Dedifferentiated amniotic fluid mesenchymal stem cell (primary cell): ENCODE results near the gene NBEA.
"Not testable (repeated sequence)": the region's sequence is repeated elsewhere in the genome, so short reads cannot be mapped to it uniquely, and the experiment has no call there.

Experiments used
- DNase-seq: peaks from one replicate; pipeline ENCODE4 v3.0.0-alpha.2; 2016; ENCODE audit errors: extremely low spot score

Gene NBEA

GRCh38 chr13:34941835-34942731 is at the start of gene NBEA:
NBEA (plus strand) TSS chr13:34942270; CDS start chr13:34942821, 551 bp downstream.
- peak; percentile 20 for DNase-seq

- no peak for DNase-seq
These were observed 47.3 kb upstream of the NBEA start for GRCh38 chr13:34894756-34895155.

- DNase-seq: no peak
These were observed 44.9 kb upstream of the NBEA start for GRCh38 chr13:34897220-34897619.

GRCh38 chr13:34899888-34900287 is 42.2 kb upstream of the NBEA start:
- no peak for DNase-seq

- no peak for DNase-seq
These were observed 41.8 kb upstream of the NBEA start for GRCh38 chr13:34900288-34900739.

- DNase-seq: no peak
These were observed 40.5 kb upstream of the NBEA start for GRCh38 chr13:34901572-34901971.

- DNase-seq: no peak
These were observed 30.9 kb upstream of the NBEA start for GRCh38 chr13:34911159-34911558.

- DNase-seq: no peak
These were observed 29.0 kb upstream of the NBEA start for GRCh38 chr13:34913040-34913439.

GRCh38 chr13:34914416-34914815 is 27.7 kb upstream of the NBEA start:
- no peak for DNase-seq

GRCh38 chr13:34926508-34926907 is 15.6 kb upstream of the NBEA start:
- DNase-seq: peak; percentile 52

GRCh38 chr13:34928676-34929075 is 13.4 kb upstream of the NBEA start:
- not testable (repeated sequence) for DNase-seq

GRCh38 chr13:34931572-34931971 is 10.5 kb upstream of the NBEA start:
- no peak for DNase-seq

- no peak for DNase-seq
These were observed 8.7 kb upstream of the NBEA start for GRCh38 chr13:34933349-34933748.

GRCh38 chr13:34933786-34934185 is 8.3 kb upstream of the NBEA start:
- no peak for DNase-seq

GRCh38 chr13:34935841-34936240 is 6.2 kb upstream of the NBEA start:
- DNase-seq: no peak

- no peak for DNase-seq
These were observed 2.3 kb upstream of the NBEA start for GRCh38 chr13:34939771-34940170.

GRCh38 chr13:34941436-34941834 is 635 bp upstream of the NBEA start:
- DNase-seq: no peak

- DNase-seq: no peak
These were observed 814 bp downstream of the NBEA start for GRCh38 chr13:34942732-34943435.

- no peak for DNase-seq
These were observed 1.6 kb downstream of the NBEA start for GRCh38 chr13:34943436-34944273.

GRCh38 chr13:34944274-34944634 is 2.2 kb downstream of the NBEA start:
- no peak for DNase-seq

- DNase-seq: no peak
These were observed 2.7 kb downstream of the NBEA start for GRCh38 chr13:34944751-34945150.

GRCh38 chr13:34951528-34951927 is 9.5 kb downstream of the NBEA start:
- DNase-seq: no peak
